Mucosa of rectum (tissue), 2 donors: Measurements from ENCODE around the gene CD99.
"Not testable (repeated sequence)": the region's sequence is repeated elsewhere in the genome, so short reads cannot be mapped to it uniquely, and the experiment has no call there.

Experiments used
- H3K27ac ChIP-seq, 2 donors: one replicate each; pipeline ENCODE4 v1.7.0; 2013; ENCODE audit warnings: inconsistent platforms in 2 of 2, low read depth in 2 of 2, low read length in 2 of 2
- H3K27me3 ChIP-seq, 2 donors: one replicate each; pipeline ENCODE4 v1.7.0; 2013; ENCODE audit warnings: low read length in 2 of 2; ENCODE audit not compliant: control insufficient read depth in 2 of 2, insufficient read depth in 2 of 2
- H3K36me3 ChIP-seq, 2 donors: one replicate each; pipeline ENCODE4 v1.7.0; 2013; ENCODE audit warnings: low read length in 2 of 2; ENCODE audit not compliant: control insufficient read depth in 2 of 2, insufficient read depth in 2 of 2
- H3K4me1 ChIP-seq, 2 donors: one replicate each; pipeline ENCODE4 v1.7.0; 2013; ENCODE audit warnings: low read length in 2 of 2, mild to moderate bottlenecking in 1 of 2; ENCODE audit not compliant: control insufficient read depth in 2 of 2, insufficient read depth in 2 of 2
- H3K4me3 ChIP-seq, 2 donors: one replicate each; pipeline ENCODE4 v1.7.0; 2013; ENCODE audit warnings: low read length in 2 of 2
- H3K9ac ChIP-seq, 2 donors: one replicate each; pipeline ENCODE4 v1.7.0; 2013; ENCODE audit warnings: low read length in 2 of 2, low read depth in 1 of 2, mild to moderate bottlenecking in 1 of 2
- H3K9me3 ChIP-seq, 2 donors: one replicate each; pipeline ENCODE4 v1.7.0; 2013; ENCODE audit warnings: low read length in 2 of 2; ENCODE audit not compliant: control insufficient read depth in 2 of 2
- donor health status: healthy.
- donor health status: Normal muscosa, but diverticular disease.

Gene CD99

GRCh38 chrX:2765549-2765830 lies 74.4 kb downstream of the CD99 start:
- H3K4me1 ChIP-seq, result no peaks in the 10 kb centered on the region
- H3K9me3 ChIP-seq, result no peaks in the 10 kb centered on the region
- no peak overlapping the region for H3K9ac ChIP-seq
- no peaks in the 10 kb centered on the region for H3K27me3 ChIP-seq
- no peak overlapping the region for H3K27ac ChIP-seq
- no peak overlapping the region for H3K4me3 ChIP-seq
- H3K36me3 ChIP-seq, result no peaks in the 10 kb centered on the region

DNA sequence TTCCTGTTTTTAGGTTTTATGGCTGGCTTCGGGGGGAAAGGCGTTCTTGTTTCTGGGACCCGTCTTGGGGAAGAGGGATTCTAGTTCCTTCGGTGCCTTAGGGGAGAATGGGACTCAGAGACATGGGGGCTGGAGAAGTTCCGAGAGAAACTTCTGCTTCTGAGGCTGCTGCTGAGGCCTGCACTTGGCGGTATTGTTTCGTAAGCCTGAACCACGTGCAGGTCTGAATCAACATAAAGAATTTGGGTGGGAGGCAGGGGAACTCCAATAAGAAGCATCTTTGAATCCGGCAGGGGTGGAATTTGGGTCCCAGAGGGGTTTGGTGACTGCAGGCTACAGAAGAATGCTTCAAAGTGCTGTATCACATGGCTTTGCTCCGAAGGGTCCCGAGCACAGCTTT lies 75.8 kb downstream of the CD99 start:
- H3K4me3 ChIP-seq, result no peak overlapping the region
- H3K36me3 ChIP-seq, result no peaks in the 10 kb centered on the region
- H3K9me3 ChIP-seq, result no peaks in the 10 kb centered on the region
- no peaks in the 10 kb centered on the region for H3K27me3 ChIP-seq
- no peak overlapping the region for H3K27ac ChIP-seq
- H3K4me1 ChIP-seq, result no peaks in the 10 kb centered on the region
- H3K9ac ChIP-seq, result no peak overlapping the region

DNA sequence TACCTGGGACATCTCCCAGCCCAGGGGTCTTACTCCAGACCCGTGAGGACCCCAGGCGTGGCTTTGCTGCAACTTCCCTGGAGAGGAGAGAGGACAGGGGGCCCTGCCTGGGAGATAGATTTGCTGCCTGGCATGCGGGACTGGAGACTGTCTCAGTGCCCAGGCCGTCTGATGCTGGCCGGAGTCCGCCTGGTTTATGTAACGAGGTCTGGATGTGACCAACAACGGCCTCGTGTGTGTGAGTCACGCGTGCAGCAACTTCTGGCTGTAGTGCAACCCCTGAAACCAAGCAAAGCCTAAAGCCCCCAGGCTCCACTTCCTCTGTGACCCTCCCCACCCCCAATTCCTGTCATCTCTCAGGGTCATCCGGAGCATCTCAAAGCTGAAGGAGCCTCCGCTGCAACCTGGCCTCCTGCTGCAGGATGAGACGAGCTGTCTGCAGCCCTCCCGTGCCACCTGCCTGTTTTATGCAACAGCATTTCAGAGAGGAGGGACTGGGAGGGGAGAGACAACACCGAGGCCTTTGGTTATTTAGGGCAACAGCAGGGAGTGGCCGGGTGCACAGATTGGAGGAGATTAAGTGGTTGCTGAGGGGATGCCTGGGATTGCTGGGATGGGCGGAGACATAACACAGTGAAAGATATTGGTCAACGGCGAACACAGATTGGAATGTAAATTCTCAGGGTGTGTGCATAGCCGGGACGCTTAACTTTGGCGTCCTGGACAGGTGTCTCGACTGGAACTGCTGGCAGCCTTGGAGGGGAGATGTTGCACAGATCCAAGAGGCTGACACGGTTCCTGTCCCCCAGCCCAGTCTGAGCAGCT lies 76.7 kb downstream of the CD99 start:
- no peak overlapping the region for H3K9ac ChIP-seq
- H3K4me3 ChIP-seq, result no peak overlapping the region
- no peaks in the 10 kb centered on the region for H3K36me3 ChIP-seq
- no peaks in the 10 kb centered on the region for H3K4me1 ChIP-seq
- H3K9me3 ChIP-seq, result no peaks in the 10 kb centered on the region
- no peak overlapping the region for H3K27ac ChIP-seq
- H3K27me3 ChIP-seq, result no peaks in the 10 kb centered on the region

DNA sequence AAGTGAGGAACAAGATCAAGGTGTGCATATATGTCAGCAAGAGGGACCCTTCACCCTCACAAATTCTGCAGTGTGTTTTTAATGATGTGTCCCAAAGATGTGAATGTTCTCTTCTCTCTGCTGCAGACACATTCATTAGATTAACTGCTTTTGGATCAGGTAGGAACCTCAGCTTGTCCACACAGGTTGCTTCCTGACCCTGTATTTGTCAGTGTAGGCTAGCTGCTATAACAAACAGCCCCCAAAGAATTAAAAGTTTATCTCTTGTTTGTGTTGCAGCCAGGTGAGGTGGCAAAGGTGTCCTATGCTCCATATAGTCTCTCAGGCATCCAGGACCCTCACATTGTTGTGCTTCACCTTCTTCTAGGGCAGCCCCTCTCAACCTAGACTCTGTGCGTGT lies 78.5 kb downstream of the CD99 start:
- Histone ChIP-seq H3K4me3 (no peak overlapping the region), H3K9ac (no peak overlapping the region), H3K9me3 (no peaks in the 10 kb centered on the region), H3K27me3 (no peaks in the 10 kb centered on the region), H3K27ac (no peak overlapping the region), H3K36me3 (no peaks in the 10 kb centered on the region), H3K4me1 (no peaks in the 10 kb centered on the region)

GRCh38 chrX:2773166-2774055 lies 82.3 kb downstream of the CD99 start:
- not testable (repeated sequence) for H3K4me1 ChIP-seq, H3K9me3 ChIP-seq, H3K27me3 ChIP-seq, H3K4me3 ChIP-seq, H3K27ac ChIP-seq, H3K9ac ChIP-seq, H3K36me3 ChIP-seq

DNA sequence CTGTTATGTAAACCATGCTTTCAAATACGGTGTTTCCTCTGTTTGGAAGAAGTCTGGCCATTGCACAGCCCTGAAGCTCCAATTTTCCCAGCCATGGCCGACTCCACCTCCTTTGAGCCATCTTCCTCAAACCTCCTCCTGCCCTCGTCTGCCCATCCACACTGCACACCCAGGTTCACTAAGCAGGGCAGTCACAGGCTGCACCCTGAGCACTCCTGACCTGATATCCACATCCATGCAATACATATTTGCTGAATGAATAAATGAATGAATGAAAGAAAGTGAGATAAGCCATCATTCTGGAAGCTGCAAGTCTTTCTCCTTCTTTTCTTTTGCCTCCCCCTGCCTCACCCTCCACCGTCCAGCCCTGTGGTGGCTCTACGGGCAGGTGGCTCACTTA lies 83.0 kb downstream of the CD99 start:
- Histone ChIP-seq H3K9ac (no peak overlapping the region), H3K27me3 (no peaks in the 10 kb centered on the region), H3K9me3 (no peaks in the 10 kb centered on the region), H3K36me3 (no peaks in the 10 kb centered on the region), H3K4me3 (no peak overlapping the region), H3K27ac (no peak overlapping the region), H3K4me1 (no peaks in the 10 kb centered on the region)

DNA sequence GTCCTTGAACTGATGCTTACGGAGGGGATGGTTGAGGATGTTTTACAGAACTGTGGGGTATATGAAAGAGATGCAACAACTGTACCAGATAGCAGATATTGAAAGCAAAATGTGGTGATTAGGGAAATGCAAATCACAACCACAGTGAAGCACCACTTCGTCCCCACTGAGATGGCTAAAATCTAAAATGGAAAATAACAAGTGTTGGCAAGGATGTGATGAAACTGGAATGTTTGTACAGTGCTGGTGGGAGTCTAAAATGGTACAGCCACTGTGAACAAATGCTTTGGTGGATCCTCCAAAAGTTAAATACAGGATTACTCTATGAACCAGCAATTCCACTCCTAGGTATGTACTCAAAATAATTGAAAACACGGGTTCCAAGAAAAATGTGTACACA lies 83.7 kb downstream of the CD99 start:
- Histone ChIP-seq H3K9me3 (no peaks in the 10 kb centered on the region), H3K9ac (no peak overlapping the region), H3K4me3 (no peak overlapping the region), H3K27ac (no peak overlapping the region), H3K36me3 (no peaks in the 10 kb centered on the region), H3K4me1 (no peaks in the 10 kb centered on the region), H3K27me3 (no peaks in the 10 kb centered on the region)

DNA sequence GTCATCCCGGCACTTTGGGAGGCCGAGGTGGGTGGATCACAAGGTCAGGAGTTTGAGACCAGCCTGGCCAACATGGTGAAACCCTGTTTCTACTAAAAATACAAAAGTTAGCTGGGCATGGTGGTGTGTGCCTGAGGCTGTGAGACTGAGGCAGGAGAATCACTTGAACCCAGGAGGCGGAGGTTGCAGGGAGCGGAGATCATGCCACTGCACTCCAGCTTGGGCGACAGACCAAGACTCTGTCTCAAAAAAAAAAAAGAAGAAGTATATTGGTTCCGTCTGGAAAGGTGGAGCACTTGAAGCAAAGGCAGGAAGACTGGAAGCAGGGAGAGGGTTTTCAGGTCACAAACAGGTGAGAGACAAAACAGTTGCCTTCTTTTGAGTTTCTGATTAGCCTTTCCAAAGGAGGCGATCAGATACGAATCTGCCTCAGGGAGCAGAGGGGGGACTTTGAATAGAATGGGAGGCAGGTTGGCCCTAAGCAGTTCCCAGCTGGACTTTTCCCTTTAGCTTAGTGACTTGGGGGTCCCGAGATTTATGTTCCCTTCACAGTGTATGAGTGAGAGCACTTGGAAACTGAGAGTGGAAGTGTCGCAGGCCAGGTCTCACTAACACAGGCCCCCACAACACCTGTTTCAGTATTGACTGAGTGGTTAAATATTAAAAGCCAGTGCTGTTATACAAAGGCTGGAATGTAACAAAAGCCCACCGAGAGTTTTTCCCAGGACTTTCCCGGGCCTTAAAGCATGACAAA lies 89.6 kb downstream of the CD99 start:
- not testable (repeated sequence) for H3K9ac ChIP-seq, H3K27me3 ChIP-seq, H3K36me3 ChIP-seq, H3K4me1 ChIP-seq, H3K4me3 ChIP-seq, H3K9me3 ChIP-seq, H3K27ac ChIP-seq

GRCh38 chrX:2781226-2781571 lies 90.1 kb downstream of the CD99 start:
- H3K9me3 ChIP-seq, result no peaks in the 10 kb centered on the region
- H3K27me3 ChIP-seq, result no peaks in the 10 kb centered on the region
- H3K4me3 ChIP-seq, result no peak overlapping the region
- no peaks in the 10 kb centered on the region for H3K4me1 ChIP-seq
- no peak overlapping the region for H3K9ac ChIP-seq
- no peak overlapping the region for H3K27ac ChIP-seq
- no peaks in the 10 kb centered on the region for H3K36me3 ChIP-seq

DNA sequence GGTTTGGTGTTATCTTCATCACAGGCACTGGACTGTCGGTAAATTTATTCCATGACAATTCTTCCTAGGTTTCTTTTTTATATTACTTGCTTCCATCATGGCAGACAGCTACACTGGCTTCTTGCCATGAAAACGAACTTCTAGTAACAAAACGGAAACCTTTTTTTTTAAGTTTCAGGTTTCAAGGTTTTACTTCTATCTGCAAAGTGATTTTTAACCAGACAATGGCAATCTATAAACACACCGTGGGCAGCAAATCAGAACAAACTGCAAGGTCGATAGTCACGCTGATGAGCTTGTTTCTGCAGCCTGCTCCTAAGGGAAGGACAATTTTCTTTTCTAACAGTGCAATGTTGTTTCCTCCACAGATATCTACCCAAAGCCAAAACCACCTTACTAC lies 90.6 kb downstream of the CD99 start:
- no peaks in the 10 kb centered on the region for H3K4me1 ChIP-seq
- no peak overlapping the region for H3K4me3 ChIP-seq
- H3K9me3 ChIP-seq, result no peaks in the 10 kb centered on the region
- H3K27ac ChIP-seq, result no peak overlapping the region
- H3K9ac ChIP-seq, result no peak overlapping the region
- no peaks in the 10 kb centered on the region for H3K36me3 ChIP-seq
- H3K27me3 ChIP-seq, result no peaks in the 10 kb centered on the region
